ENCODE results near the gene PPFIA1. TPM values are rescaled to one million over a fixed set of nuclear protein-coding genes. Genes with fewer than 3 reads are reported as not detected.

Gene PPFIA1
- total RNA-seq, 6 experiments from 2014 or later: 29.4 to 40.0 (median 32.7) TPM

GRCh38 chr11:70244698-70245097 lies 25.8 kb upstream of the PPFIA1 start:
- Mint-ChIP-seq H3K36me3 (ENCODE audit: low read depth) (no peaks in the 10 kb centered on the region), H3K9me3 (no peaks in the 10 kb centered on the region; the same call in 1 of the 2 replicates), H3K27ac (no peak overlapping the region; the same call in 1 of the 2 replicates), H3K4me1 (ENCODE audit: low read depth) (peaks cover 27% of the 10 kb centered on the region), H3K4me3 (no peak overlapping the region), H3K27me3 (ENCODE audit: insufficient read depth) (peaks cover 28% of the 10 kb centered on the region)
- TF ChIP-seq CTCF (IDR thresholded peaks at IDR 0.05): no peak
- DNase-seq: peak; percentile 65

GRCh38 chr11:70246196-70246595 lies 24.3 kb upstream of the PPFIA1 start:
- H3K27me3 Mint-ChIP-seq (ENCODE audit: insufficient read depth): peaks cover 23% of the 10 kb centered on the region
- H3K27ac Mint-ChIP-seq: no peak overlapping the region
- no peaks in the 10 kb centered on the region; the same call in 1 of the 2 replicates for H3K9me3 Mint-ChIP-seq
- TF ChIP-seq CTCF (IDR thresholded peaks at IDR 0.05): no peak
- H3K4me1 Mint-ChIP-seq (ENCODE audit: low read depth): peaks cover 27% of the 10 kb centered on the region
- DNase-seq: no peak
- no peak overlapping the region for H3K4me3 Mint-ChIP-seq
- no peaks in the 10 kb centered on the region for H3K36me3 Mint-ChIP-seq (ENCODE audit: low read depth)

- DNase-seq: no peak
- Mint-ChIP-seq H3K27ac (no peak overlapping the region), H3K4me3 (no peak overlapping the region), H3K4me1 (ENCODE audit: low read depth) (peaks cover 27% of the 10 kb centered on the region), H3K36me3 (ENCODE audit: low read depth) (no peaks in the 10 kb centered on the region), H3K27me3 (ENCODE audit: insufficient read depth) (peaks cover 25% of the 10 kb centered on the region), H3K9me3 (no peaks in the 10 kb centered on the region; the same call in 1 of the 2 replicates)
- TF ChIP-seq CTCF (IDR thresholded peaks at IDR 0.05): no peak
Measured at GRCh38 chr11:70247042-70247709, 23.3 kb upstream of the PPFIA1 start.

- DNase-seq: no peak
- H3K4me1 Mint-ChIP-seq (ENCODE audit: low read depth): peaks cover 27% of the 10 kb centered on the region
- no peaks in the 10 kb centered on the region for H3K36me3 Mint-ChIP-seq (ENCODE audit: low read depth)
- no peaks in the 10 kb centered on the region; the same call in 1 of the 2 replicates for H3K9me3 Mint-ChIP-seq
- no peak overlapping the region for H3K4me3 Mint-ChIP-seq
- no peak for TF ChIP-seq CTCF (IDR thresholded peaks at IDR 0.05)
- no peak overlapping the region for H3K27ac Mint-ChIP-seq
- H3K27me3 Mint-ChIP-seq (ENCODE audit: insufficient read depth): peaks cover 22% of the 10 kb centered on the region
Measured at GRCh38 chr11:70247710-70248072, 22.8 kb upstream of the PPFIA1 start.

- Mint-ChIP-seq H3K27me3 (ENCODE audit: insufficient read depth) (peaks cover 38% of the 10 kb centered on the region), H3K9me3 (no peaks in the 10 kb centered on the region; the same call in 1 of the 2 replicates), H3K27ac (no peak overlapping the region), H3K4me3 (no peak overlapping the region), H3K4me1 (ENCODE audit: low read depth) (peaks cover 8% of the 10 kb centered on the region), H3K36me3 (ENCODE audit: low read depth) (no peaks in the 10 kb centered on the region)
- no peak for DNase-seq
- TF ChIP-seq CTCF (IDR thresholded peaks at IDR 0.05): no peak
Measured at GRCh38 chr11:70250876-70251658, 19.4 kb upstream of the PPFIA1 start.
